OCI-LY3 (cell line): ENCODE results near the gene SLCO1C1.
"Not testable (repeated sequence)": the region's sequence is repeated elsewhere in the genome, so short reads cannot be mapped to it uniquely, and the experiment has no call there.

Source experiments
- H2AFZ ChIP-seq: fragments of 200-600, 300-600 bp; shearing (Covaris generic); 2 replicates; pipeline ENCODE4 v1.6.0; 2014; ENCODE audit warnings: antibody characterized with exemption, low read depth, low read length
- H3K27ac ChIP-seq: fragments of 200-600, 300-600 bp; sonication (generic); 2 replicates; pipeline ENCODE4 v1.5.1; 2014; ENCODE audit warnings: mild to moderate bottlenecking, low read length, moderate library complexity, mixed read lengths
- H3K27me3 ChIP-seq: fragments of 200-600, 300-600 bp; sonication (generic); 2 replicates; pipeline ENCODE4 v1.6.1; 2014; ENCODE audit warnings: low read depth, low read length, mixed read lengths
- H3K36me3 ChIP-seq: fragments of 200-600, 300-600 bp; sonication (generic); replicated peaks from 2 replicates; pipeline ENCODE3; 2014; ENCODE audit warnings: low read depth, low read length, mixed read lengths
- H3K4me1 ChIP-seq: fragments of 300-600, 200-600 bp; sonication (generic); 2 replicates; pipeline ENCODE4 v1.6.1; 2014; ENCODE audit warnings: low read length, mixed read lengths
- H3K4me2 ChIP-seq: fragments of 200-600, 300-600 bp; sonication (generic); 2 replicates; pipeline ENCODE4 v1.6.1; 2014; ENCODE audit warnings: low read length, mixed read lengths
- H3K4me3 ChIP-seq: fragments of 300-600, 200-600 bp; sonication (generic); 2 replicates; pipeline ENCODE4 v1.5.1; 2014; ENCODE audit warnings: antibody characterized with exemption, mild to moderate bottlenecking, low read length, moderate library complexity
- H3K79me2 ChIP-seq: fragments of 300-600, 200-600 bp; shearing (Covaris generic); 2 replicates; pipeline ENCODE4 v1.6.1; 2014; ENCODE audit warnings: mild to moderate bottlenecking, low read length, mixed read lengths
- H3K9ac ChIP-seq: fragments of 300-600, 200-600 bp; shearing (Covaris generic); 2 replicates; pipeline ENCODE4 v1.6.0; 2014; ENCODE audit warnings: mild to moderate bottlenecking, low read length, moderate library complexity
- H3K9me3 ChIP-seq: fragments of 200-600, 300-600 bp; shearing (Covaris generic); 2 replicates; pipeline ENCODE4 v1.6.1; 2014; ENCODE audit warnings: low read length, mixed read lengths; ENCODE audit not compliant: insufficient read depth
- H4K20me1 ChIP-seq: fragments of 200-600, 300-600 bp; sonication (generic); 2 replicates; pipeline ENCODE4 v1.6.1; 2016; ENCODE audit warnings: low read length, mixed read lengths; ENCODE audit not compliant: insufficient read depth
- EZH2phosphoT487 ChIP-seq: fragments of 200-600 bp; shearing (Covaris generic); IDR thresholded peaks from 2 replicates; pipeline ENCODE4 v1.6.1; 2018; ENCODE audit warnings: antibody characterized with exemption, mixed run types, low read depth
- TF ChIP-seq, protein P1 (sequence below): fragments of 200-600, 300-600 bp; sonication (generic); IDR thresholded peaks from 2 replicates; pipeline ENCODE4 v1.5.1; 2014; ENCODE audit warnings: antibody characterized with exemption, low read length, low read depth

SLCO1C1 gene

DNA sequence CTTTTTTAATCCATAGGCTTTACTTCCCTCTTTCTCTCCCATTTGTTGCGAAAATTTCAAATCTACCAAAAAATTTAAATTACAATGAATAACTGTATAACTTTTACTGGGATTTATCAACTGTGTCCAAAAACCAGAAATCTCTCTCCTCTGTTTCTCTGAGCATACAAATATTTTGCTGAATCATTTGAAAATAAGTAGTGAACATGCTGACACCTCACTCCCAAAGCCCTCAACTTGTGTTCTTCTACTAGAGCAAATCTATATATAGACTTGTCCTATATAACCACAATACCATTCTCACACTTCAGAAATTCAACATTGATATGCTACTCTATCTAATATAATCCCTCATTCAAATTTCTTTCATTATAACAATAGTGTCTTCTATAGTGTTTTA, 53.1 kb downstream of the SLCO1C1 start:
- no peak overlapping the region for H3K4me2 ChIP-seq
- H3K27ac ChIP-seq = no peak overlapping the region
- H3K9me3 ChIP-seq = no peaks in the 10 kb centered on the region
- H4K20me1 ChIP-seq = no peaks in the 10 kb centered on the region
- no peaks in the 10 kb centered on the region for H3K4me1 ChIP-seq
- no peak overlapping the region for H3K4me3 ChIP-seq
- TF ChIP-seq, protein P1, sequence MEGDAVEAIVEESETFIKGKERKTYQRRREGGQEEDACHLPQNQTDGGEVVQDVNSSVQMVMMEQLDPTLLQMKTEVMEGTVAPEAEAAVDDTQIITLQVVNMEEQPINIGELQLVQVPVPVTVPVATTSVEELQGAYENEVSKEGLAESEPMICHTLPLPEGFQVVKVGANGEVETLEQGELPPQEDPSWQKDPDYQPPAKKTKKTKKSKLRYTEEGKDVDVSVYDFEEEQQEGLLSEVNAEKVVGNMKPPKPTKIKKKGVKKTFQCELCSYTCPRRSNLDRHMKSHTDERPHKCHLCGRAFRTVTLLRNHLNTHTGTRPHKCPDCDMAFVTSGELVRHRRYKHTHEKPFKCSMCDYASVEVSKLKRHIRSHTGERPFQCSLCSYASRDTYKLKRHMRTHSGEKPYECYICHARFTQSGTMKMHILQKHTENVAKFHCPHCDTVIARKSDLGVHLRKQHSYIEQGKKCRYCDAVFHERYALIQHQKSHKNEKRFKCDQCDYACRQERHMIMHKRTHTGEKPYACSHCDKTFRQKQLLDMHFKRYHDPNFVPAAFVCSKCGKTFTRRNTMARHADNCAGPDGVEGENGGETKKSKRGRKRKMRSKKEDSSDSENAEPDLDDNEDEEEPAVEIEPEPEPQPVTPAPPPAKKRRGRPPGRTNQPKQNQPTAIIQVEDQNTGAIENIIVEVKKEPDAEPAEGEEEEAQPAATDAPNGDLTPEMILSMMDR = no peak
- TF ChIP-seq EZH2phosphoT487 = no peak
- H3K27me3 ChIP-seq = no peaks in the 10 kb centered on the region
- no peaks in the 10 kb centered on the region for H3K36me3 ChIP-seq
- no peaks in the 10 kb centered on the region for H3K79me2 ChIP-seq
- H2AFZ ChIP-seq = no peak overlapping the region
- no peak overlapping the region for H3K9ac ChIP-seq

DNA sequence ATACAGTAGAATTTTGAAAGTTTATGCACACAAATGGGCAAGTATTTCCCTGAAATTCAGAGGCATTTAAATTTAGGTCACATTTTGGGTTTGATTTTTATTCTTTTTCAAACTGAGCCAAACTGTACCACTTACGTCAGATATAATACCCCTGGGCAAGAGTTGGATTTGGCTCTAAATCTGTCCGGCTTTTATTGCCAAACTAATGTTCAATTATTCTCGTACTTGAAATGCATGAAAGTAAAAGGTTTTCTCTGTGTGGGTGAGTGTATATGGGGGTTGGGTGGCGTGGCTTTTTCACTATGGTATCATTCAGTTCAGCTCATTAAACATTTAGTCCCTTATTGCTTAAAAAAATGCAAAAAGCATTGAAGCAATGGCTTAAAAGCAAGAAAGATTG, 55.9 kb downstream of the SLCO1C1 start:
- Histone ChIP-seq H3K79me2 (no peaks in the 10 kb centered on the region), H3K36me3 (no peaks in the 10 kb centered on the region), H3K9me3 (no peaks in the 10 kb centered on the region), H4K20me1 (no peaks in the 10 kb centered on the region), H3K4me1 (no peaks in the 10 kb centered on the region), H3K27ac (no peak overlapping the region), H3K9ac (no peak overlapping the region), H3K4me3 (no peak overlapping the region), H3K27me3 (no peaks in the 10 kb centered on the region), H3K4me2 (no peak overlapping the region), H2AFZ (no peak overlapping the region)
- TF ChIP-seq, protein P1 = no peak
- TF ChIP-seq EZH2phosphoT487 = no peak

DNA sequence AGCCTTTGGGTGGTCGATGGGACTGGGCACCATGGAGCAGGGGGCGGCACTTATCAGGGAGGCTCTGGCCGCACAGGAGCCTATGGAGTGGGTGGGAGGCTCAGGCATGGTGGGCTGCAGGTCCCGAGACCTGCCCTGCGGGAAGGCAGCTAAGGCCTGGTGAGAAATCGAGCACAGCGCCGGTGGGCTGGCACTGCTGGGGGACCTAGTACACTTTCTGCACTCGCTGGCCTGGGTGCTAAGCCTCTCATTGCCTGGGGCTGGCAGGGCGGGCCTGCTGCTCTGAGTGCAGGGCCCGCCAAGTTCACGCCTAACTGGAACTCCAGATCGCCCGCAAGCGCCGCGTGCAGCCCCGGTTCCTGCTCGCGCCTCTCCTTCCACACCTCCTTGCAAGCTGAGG, 82.3 kb downstream of the SLCO1C1 start:
- Histone ChIP-seq H3K36me3 (no peaks in the 10 kb centered on the region), H3K79me2 (no peaks in the 10 kb centered on the region), H3K4me2 (no peak overlapping the region), H3K4me1 (no peaks in the 10 kb centered on the region), H3K27ac (no peak overlapping the region), H3K9ac (no peak overlapping the region), H3K27me3 (no peaks in the 10 kb centered on the region), H3K9me3 (no peaks in the 10 kb centered on the region), H2AFZ (no peak overlapping the region), H3K4me3 (no peak overlapping the region), H4K20me1 (no peaks in the 10 kb centered on the region)
- no peak for TF ChIP-seq EZH2phosphoT487
- TF ChIP-seq, protein P1 = no peak

DNA sequence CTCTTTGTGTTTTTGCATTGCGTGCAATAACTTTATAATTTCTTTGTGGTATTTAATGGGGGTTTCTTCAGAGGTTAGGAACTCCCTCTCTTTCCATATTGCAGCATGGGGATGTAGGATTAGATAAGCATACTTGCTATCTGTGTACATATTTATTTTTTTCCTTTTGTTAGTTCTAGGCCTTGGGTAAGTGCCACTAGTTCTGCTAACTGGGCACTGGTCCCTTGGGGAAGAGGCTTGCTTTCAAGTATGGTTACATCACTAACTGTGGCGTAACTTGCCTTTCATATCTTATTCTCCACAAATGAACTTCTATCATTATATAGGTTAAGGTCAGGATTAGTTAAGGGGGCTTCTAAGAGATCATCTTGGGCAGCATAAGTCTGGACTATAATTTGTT, 83.8 kb downstream of the SLCO1C1 start:
- H3K27me3 ChIP-seq = no peaks in the 10 kb centered on the region
- no peaks in the 10 kb centered on the region for H3K79me2 ChIP-seq
- no peaks in the 10 kb centered on the region for H4K20me1 ChIP-seq
- H3K9ac ChIP-seq = no peak overlapping the region
- no peaks in the 10 kb centered on the region for H3K36me3 ChIP-seq
- H2AFZ ChIP-seq = no peak overlapping the region
- H3K4me1 ChIP-seq = no peaks in the 10 kb centered on the region
- no peak overlapping the region for H3K27ac ChIP-seq
- no peak overlapping the region for H3K4me3 ChIP-seq
- no peak overlapping the region for H3K4me2 ChIP-seq
- TF ChIP-seq, protein P1 = no peak
- no peak for TF ChIP-seq EZH2phosphoT487
- no peaks in the 10 kb centered on the region for H3K9me3 ChIP-seq

DNA sequence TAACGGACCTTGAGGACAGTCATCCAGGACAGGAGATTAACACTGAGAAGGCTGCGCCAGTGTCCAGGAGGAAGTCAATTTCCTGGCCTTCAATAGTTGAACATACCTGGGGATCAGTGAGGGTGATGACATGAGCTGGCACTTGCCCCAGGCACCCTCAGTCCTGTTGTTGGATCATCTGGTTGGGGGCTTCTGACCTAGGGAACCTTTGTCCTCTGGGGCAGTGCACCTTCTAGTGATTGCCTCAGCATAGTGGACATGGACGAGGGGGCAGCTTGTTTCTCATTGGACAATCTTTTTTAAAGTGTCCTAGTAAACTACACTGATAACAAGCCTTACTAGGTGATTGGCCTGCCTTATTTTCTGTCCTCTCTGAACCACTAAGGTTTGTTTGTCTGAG, 84.8 kb downstream of the SLCO1C1 start:
- H2AFZ ChIP-seq, H3K36me3 ChIP-seq, H3K9me3 ChIP-seq, H3K27me3 ChIP-seq, H3K79me2 ChIP-seq, H3K4me3 ChIP-seq, H4K20me1 ChIP-seq, H3K4me2 ChIP-seq, H3K27ac ChIP-seq, H3K4me1 ChIP-seq, H3K9ac ChIP-seq: not testable (repeated sequence)

DNA sequence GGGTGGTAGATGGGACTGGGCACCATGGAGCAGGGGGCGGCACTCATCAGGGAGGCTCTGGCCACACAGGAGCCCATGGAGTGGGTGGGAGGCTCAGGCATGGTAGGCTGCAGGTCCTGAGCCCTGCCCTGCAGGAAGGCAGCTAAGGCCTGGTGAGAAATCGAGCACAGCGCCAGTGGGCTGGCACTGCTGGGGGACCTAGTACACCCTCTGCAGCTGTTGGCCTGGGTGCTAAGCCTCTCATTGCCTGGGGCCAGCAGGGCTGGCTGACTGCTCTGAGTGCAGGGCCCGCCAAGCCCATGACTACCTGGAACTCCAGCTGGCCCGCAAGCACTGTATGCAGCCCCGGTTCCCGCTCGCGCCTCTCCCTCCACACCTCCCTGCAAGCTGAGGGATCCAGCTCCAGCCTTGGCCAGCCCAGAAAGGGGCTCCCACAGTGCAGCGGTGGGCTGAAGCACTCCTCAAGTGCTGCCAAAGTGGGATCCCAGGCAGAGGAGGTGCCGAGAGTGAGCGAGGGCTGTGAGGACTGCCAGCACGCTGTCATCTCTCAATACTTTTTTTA, 88.7 kb downstream of the SLCO1C1 start:
- not testable (repeated sequence) for H3K4me1 ChIP-seq, H3K27ac ChIP-seq, H3K27me3 ChIP-seq, H3K9ac ChIP-seq, H3K9me3 ChIP-seq, H3K79me2 ChIP-seq, H2AFZ ChIP-seq, H4K20me1 ChIP-seq, H3K36me3 ChIP-seq, H3K4me3 ChIP-seq, H3K4me2 ChIP-seq
